Mammary epithelial cell (primary cell): ENCODE data around the gene RPH3AL.

ENCODE experiments used
- CTCF ChIP-seq, 2 donors: IDR thresholded peaks in 1 of 2; conservative IDR thresholded peaks in 1 of 2; 2 replicates each; pipeline ENCODE4 v1.5.1; 2011 to 2012; ENCODE audit warnings: inconsistent platforms in 2 of 2, low read length in 2 of 2, mild to moderate bottlenecking in 2 of 2, control low read depth in 1 of 2, low read depth in 1 of 2; ENCODE audit not compliant: insufficient read depth in 1 of 2; ENCODE audit errors: extremely low read depth in 1 of 2
- EZH2 ChIP-seq: IDR thresholded peaks from 2 replicates; pipeline ENCODE4 v1.6.1; 2012; ENCODE audit warnings: low read length, inconsistent platforms, borderline replicate concordance

- no peak for TF ChIP-seq CTCF (conservative IDR thresholded peaks at IDR 0.05 in 1 of 2, IDR thresholded peaks at IDR 0.05 in 1 of 2; ENCODE audit: extremely low read depth in 1 of 2, insufficient read depth in 1 of 2, low read depth in 1 of 2, low read length in 2 of 2)
- no peak for TF ChIP-seq EZH2
These were observed 107.6 kb downstream of the RPH3AL start for GRCh38 chr17:245020-245419.
